ENCODE results near the gene SNED1.

DNA sequence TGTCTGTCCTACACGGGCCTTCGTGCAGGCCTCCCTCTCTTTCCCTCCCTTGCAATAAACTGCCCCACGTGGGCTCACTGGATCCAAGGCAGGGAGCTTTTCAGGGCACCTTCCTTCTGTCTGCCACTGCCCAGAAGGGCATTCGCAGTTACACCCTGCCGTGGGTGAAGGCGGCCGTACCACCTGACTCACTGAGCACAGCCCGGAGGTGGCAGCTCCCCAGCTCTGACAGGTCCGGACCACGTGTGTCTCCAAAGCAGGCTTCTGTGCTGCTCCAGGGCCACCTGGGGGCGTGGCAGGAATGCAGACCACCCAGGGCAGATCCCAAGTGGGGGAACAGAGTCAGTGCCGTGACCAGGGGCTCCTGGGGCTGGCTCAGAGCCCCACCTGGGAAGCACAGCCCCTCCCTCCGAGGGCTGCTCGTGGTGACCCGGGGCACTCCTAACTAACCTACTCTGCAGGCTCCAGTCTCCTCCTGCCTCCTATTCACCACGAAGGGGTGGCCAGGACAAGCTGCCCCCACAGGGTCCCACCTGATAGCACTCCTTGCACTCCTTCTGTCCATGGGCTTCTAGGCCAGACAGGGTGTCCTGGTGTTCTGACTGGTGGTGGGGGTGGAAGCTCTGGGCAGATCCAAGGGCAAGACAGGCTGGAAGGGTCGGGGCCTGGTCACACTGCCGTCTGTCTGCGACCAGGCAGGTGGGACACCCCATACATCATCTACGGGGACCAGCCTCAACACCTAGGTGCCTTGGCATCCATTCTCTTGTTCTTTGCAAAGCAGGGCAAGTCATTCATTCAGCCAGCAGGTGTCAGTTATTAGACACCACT lies 9.7 kb downstream of the SNED1 start:
- TF ChIP-seq, protein P1, sequence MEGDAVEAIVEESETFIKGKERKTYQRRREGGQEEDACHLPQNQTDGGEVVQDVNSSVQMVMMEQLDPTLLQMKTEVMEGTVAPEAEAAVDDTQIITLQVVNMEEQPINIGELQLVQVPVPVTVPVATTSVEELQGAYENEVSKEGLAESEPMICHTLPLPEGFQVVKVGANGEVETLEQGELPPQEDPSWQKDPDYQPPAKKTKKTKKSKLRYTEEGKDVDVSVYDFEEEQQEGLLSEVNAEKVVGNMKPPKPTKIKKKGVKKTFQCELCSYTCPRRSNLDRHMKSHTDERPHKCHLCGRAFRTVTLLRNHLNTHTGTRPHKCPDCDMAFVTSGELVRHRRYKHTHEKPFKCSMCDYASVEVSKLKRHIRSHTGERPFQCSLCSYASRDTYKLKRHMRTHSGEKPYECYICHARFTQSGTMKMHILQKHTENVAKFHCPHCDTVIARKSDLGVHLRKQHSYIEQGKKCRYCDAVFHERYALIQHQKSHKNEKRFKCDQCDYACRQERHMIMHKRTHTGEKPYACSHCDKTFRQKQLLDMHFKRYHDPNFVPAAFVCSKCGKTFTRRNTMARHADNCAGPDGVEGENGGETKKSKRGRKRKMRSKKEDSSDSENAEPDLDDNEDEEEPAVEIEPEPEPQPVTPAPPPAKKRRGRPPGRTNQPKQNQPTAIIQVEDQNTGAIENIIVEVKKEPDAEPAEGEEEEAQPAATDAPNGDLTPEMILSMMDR (IDR thresholded peaks at IDR 0.05): no peak
- TF ChIP-seq ZBTB21 (CRISPR knock-in tag; IDR thresholded peaks at IDR 0.05; ENCODE audit: borderline replicate concordance) (no peak), NFYB (CRISPR knock-in tag; conservative IDR thresholded peaks at IDR 0.05; ENCODE audit: low read depth) (no peak), ZNF416 (CRISPR knock-in tag; IDR thresholded peaks at IDR 0.05) (no peak), NR2C2 (CRISPR knock-in tag; IDR thresholded peaks at IDR 0.05) (no peak), ZNF219 (CRISPR knock-in tag; IDR thresholded peaks at IDR 0.05; ENCODE audit: borderline replicate concordance) (no peak), ZNF121 (CRISPR knock-in tag; IDR thresholded peaks at IDR 0.05) (no peak)
